Cortex of kidney (tissue), 1 donor: ENCODE measurements around the gene SERGEF.

Source experiments
- DNase-seq: peaks from one replicate; lab custom pipeline; 2025; lab: John Stamatoyannopoulos, UW

The SERGEF gene

DNA sequence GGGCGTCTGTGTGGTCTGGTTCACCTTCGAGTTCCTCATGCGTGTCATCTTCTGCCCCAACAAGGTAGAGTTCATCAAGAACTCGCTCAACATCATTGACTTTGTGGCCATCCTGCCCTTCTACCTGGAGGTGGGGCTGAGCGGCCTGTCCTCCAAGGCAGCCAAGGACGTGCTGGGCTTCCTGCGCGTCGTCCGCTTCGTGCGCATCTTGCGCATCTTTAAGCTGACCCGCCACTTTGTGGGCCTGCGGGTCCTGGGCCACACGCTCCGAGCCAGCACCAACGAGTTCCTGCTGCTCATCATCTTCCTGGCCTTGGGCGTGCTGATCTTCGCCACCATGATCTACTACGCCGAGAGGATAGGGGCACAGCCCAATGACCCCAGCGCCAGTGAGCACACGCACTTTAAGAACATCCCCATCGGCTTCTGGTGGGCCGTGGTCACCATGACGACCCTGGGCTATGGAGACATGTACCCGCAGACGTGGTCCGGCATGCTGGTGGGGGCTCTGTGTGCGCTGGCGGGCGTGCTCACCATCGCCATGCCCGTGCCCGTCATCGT lies 240.9 kb downstream of the SERGEF start:
- DNase-seq: no peak

DNA sequence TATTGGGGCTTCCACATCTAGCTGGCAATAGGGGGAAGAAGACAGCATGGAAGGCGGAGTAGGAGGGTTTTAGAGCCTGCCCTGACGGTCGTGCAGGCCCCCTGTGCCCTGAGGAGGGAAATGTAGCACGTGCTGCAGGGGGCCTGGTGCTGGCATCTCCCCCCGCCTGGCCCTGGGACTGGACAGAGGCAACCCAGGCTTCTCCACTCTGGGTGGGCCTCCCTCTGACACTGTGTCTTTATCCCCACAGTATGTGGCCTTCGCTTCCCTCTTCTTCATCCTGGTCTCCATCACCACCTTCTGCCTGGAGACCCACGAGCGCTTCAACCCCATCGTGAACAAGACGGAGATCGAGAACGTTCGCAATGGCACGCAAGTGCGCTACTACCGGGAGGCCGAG lies 241.4 kb downstream of the SERGEF start:
- no peak for DNase-seq

DNA sequence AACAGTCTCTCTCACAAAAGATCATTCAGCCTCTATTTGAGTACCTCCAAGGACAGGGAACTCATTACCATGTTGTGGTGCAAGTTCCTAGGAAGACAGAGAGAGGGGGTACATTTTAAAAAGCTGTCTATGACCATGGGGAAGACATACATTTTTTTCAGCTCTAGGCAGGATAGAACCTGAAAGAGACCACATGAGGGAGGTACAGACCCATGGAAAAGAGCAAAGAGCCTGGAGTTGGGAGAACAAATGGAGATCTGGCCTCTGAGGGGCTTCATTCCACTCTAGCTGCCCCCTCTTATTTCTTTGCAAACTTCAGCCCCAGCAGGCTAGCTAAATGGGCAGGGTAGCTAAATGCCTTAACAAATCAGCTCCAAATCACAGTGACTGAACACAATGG lies 241.9 kb downstream of the SERGEF start:
- DNase-seq: no peak

DNA sequence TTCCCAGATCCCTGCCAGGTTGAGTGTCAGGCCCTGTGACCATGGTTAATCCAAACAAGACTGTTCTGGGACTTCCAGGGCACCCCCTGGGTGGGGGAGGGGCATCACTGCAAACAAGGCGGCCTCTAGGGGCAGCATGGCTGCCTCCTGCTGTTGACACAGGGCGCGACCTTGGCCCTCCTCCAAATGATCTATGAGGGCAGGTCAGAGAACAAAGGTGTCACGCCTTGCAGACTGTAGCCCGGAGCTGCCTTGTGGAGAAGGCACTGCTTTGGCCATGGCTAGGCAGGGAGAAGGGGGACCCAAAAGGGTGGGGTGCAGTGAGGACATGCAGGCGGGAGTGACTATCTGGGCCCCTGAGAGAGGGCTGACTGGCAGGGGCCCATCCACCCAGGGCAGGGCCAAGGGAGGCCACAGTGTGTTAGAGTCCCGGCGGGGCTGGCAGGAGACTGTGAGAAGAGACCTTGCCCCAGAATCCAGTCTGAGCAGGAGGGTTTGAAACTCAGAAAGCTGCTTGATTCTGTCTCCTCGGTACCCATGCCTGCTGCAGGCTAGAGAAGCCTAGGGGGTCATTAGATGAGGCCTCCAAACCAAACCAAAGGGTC lies 242.7 kb downstream of the SERGEF start:
- DNase-seq: no peak

DNA sequence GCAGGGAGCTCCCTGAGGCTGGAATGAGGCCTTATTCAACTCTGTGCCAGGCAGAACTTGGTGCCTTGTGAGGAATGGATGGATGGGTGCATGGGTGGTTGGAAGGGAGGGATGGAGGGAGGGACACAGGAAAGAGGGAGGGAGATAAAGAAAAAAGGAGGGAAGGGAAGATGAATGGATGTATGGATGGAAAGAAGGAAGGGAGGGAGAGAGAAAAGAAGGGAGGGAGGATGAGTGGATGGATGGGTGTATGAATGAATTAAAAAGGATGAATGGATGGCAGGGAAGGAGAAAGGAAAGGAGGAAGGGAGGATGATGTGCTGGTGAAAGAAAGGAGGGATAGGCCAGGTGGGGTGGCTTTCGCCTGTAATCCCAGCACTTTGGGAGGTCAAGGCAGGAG lies 243.6 kb downstream of the SERGEF start:
- no peak for DNase-seq

DNA sequence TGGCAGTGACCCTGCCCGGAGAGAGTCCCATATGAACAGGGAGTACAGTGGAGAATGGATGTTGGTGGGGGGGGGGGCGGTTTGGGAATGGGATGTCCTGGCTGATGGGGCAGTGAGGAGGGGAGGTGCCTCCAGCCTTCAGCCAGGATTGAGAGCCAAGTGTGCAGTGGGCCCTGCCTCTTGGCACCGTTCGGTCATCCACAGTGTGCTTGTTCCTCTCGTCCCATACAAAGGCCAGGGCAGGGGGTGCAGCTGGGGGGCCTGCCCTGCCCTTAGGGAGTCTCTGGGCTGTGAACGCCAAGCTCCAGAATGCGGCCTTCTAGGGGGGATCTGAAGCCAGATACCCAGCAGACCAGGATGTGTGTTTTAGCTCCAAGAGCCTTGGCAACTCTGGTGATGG lies 244.3 kb downstream of the SERGEF start:
- DNase-seq: no peak

DNA sequence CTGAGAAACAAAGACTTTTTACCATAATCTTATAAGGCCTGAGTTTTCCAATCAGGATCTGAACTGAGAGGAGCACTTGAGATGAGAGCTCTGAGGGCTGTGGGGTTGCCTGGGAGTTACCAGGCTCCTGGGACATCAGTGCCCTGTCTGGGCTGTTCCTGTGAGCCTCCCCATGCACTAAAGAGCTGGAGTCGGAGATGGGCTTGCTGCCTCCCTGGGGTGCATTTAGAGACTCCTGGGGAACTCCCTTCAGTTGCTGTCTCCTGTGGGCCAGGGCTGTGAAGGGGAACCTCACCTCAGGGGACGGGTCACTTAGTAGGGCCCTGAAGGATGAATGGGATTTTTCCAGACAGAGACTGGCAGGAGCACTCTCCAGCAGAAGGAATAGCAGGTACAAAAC lies 244.9 kb downstream of the SERGEF start:
- no peak for DNase-seq

DNA sequence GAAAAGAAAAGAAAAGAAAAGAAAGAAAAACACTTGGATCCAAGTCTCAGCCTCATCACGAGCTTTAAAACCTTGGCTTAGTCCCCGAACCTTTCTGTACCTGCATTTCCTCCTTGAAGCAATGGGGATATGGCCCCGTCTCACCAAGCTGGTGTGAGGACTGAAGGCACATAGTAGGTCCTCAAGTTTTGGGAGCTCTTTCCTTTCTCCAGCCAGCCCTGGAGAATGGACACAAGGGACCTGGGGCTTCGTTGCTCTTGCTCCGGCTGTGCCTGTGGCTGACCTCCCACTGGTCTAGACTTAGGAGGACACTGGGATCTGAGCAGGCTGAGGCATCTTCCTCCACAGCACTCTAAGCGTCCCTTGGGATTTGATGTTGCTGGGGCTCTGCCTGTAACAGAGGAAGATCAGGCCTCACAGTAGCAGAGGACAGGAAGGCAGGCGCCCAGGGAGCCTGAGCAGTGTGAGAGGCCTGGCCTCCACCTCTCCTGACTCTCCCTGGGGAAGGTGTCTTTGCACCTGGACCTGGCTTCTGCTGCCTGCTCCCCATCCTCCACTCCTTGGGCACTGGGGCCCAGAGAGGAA lies 245.5 kb downstream of the SERGEF start:
- DNase-seq: no peak

DNA sequence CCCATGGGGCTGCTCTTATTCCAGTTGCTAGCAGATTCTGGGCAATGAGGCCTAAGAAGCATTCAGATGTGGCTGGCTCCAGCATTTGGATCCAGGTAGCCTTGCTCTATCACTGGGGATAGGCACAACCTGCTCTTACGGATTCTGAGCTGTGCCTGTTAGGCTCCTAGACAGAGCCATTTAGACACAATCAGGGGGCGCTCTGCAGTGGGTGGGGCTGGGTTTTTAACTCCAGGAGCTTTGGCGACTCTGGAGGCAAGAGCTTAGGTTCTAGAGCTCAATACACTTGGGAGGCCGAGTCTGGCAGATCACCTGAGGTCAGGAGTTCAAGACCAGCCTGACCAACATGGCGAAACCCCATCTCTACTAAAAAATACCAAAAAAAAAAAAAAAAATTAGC lies 246.3 kb downstream of the SERGEF start:
- no peak for DNase-seq

DNA sequence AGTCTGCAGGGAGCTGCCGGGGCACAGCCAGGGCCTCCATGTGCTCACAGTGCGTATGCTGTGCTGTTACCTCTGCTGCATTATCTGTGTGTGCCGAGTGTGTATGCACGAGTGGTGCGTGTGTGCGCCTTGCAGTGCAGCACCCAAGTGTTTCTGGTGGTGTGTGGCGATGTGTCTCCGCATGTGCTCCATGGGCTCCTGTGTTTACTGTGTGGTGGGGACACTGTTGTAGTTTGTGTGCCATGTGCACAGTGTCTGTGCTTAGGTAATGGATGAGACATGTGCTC lies 246.8 kb downstream of the SERGEF start:
- no peak for DNase-seq

DNA sequence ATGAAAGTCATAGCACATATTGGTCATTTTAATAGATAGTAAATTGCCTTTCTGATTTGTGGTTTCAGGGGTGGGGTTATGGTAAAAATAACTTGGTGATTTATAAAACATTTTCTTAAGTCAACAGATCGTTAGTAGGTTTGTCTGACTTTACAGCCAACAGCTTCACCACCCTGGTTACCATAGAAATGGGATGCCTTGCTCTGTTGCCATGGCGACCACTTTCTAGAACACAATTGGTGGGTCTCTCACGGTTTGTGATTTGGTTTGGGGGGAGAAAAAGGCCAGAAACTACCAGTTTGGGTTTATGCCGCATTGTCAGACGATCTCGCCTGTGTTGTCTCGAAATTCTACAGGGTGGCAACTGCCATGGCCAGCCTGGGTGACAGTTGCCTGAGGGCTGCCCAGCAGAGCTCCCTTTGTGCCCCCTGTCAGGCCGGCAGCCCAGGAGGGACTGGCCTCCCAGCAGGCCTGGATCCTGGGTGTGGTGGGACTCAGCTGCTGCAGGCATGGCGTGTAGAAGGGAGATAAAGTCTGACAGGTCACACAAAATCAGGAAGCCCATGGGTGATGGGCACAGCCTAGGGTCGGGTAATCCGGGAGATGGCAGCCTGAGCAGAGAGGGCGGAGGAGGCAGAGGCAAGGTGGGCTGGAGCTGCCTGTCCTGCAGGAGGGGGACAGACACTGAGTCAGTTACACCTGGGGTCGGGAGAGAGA lies 247.3 kb downstream of the SERGEF start:
- DNase-seq: no peak

DNA sequence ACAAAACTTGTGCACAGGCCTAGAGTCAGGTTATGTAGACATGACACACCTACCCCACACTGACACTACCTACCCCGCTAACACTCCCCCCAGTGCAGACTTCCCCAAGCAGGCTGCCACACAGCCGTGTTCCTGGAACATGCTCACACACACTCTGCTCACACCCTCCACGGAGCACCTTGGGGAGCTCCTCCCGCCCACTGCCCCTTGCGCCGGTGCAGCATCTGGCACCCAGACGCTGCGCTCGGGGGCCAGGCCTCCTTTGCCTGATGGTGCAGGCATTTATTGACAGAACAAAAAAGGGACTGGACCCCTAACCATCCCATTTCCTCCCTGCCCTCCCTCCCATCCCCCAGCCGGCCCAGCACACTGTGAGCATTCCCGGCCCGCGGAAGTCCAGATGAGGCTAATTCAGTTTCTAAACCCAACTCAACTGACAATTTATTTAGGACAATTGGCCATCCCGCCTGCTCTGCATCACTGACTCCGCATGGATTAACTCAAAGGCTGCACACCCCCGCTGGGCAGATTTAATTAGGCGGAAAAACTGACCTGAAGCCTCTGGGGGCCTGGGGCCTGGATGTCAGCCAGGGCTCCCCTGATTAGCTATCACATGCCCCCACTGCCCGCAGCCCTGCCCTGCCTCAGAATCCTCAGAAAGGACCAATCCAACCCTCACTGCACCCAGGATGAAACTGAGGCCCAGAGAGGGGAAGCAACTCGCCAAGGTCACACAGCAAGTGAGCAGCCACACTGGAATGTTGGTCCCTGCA lies 248.2 kb downstream of the SERGEF start:
- DNase-seq: no peak

DNA sequence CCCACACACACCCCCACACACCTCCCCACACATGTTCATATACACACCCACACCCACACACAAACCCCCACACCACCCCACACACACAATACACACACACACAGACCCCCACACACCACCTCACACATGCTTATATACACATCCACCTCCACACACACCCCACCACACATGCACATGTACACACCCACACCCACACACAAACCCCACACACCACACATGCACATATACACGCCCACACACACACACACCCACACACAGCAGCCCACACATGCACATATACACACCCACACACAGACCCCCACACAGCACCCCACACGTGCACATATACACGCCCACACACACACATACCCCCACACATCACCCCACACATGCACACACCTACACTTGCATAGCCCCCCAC lies 249.1 kb downstream of the SERGEF start:
- DNase-seq: no peak

DNA sequence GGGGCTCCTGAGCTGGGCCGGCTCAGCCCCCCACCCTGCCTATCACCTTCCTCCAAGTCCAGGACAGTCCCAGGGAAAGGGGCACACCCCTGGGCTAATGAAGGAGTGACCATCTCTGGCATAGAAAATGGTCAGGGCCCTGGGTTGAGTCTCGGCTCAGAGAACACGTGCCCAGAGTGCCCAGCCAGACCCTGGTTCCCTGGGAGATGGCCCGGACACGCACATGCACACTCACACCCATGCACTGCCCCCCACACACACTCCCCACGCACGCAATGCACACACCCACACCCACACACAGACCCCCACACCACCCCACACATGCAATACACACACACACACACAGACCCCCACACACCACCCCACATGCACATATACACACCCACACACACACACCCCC lies 249.6 kb downstream of the SERGEF start:
- no peak for DNase-seq

DNA sequence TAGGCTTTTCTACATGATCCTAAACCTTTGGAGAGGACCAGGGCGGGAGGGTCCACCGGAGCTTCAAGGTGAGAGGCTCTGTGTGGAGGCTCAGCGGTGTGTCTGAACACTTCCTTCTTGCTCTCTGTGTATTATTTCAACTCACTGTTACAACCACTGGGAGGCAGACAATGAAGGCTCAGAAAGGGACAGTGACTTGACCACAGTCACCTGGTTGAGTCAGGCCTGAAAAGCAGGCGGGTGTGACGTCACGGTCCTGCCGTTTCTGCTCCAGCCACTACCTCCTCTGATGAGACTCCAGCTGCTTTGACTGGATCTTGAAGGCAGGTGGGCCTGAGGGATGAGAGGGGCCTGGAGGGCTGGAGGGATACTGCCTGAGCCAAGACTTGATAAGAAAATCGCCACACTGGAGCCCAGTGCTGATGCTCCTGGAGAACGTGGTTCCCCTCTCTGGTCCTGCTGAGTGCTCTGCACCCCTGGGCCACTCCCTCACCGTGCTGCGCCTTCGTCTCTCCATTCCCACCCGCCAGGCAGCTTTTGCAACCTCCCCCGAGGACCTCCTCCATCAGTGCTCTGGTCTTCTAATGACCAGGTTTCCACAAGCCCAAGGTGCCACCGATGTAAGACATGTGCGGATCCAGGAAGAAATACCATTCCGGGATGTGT lies 250.4 kb downstream of the SERGEF start:
- no peak for DNase-seq

DNA sequence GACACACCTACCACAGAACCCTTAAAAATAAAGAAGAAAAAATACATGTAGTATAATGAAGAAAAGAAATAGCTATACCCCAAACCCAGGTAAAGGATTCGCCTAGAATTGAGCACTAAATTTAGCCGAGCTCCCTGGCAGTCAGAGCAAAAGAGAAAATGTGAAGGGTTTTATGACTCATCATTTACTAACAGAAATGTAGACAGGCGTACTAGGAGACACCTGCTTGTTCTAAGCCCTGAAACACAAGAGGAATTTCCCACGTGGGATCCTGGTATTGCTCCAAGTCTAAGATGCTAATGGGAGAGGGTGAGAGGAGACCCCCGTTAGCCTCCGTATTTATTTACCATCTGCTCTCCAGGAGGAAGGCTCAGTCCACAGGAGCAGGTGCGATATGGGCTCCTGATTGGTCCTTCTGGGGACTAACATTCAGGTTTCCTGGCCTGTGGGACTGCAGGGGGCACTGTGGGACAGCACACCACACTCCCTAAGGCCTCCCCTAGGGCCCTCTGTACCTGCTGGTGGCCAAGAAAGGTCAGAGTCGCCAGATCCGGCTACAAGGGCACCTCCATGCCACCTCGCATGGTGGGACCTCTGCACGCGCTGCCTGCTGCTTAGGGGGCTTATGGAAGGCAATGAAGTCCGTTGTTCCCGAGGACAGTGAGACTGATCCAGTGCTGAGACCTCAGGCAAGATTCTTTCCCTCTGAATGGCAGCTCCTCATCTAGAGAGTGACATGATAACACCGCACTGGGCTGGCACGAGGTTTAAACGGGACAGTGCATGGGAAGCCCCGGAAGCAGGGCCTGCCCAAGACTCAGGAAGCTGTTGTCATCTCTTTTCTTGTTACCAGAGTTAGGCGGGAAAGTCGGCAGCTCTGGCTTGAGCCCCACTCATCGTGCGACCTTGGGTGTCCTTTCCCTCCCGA lies 252.5 kb downstream of the SERGEF start:
- DNase-seq: no peak

DNA sequence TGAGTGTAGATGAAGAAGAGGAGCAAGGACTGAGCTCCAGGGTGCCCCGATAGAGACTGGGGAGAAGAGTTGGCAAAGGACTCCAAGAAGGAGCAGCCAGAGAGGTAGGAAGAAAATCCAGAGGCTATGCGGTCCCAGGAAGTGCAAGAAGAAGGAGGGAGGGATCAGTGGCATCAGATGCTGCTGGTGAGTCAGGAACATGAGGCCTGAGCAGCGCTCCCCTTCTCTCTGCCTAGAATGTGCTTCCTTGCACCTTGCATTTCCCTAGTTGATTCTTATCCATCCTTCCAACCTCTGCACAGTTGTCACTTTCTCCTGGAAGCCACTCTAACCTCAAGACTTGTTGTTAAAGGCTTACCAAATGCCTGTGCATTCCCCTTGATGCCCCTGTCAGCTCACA lies 257.0 kb downstream of the SERGEF start:
- DNase-seq: no peak

DNA sequence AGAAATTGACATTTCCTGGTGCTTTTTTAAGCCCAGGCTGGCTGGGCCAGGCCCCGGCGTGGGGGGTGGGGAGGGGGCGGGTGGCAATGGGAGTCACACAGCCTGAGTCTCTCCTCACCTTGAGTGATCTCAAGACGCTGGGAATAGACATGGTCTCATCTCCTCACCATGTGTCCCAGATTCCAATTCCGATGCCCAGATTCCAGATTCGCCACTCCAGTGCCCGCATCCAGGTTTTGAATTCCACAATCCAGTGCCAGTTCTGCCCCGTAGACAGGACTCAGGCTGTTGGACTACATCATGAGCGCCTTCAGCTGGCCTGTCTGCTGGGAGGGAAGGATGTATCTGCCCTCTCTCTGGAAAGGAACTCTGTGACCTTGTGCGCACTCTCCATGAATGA lies 259.2 kb downstream of the SERGEF start:
- no peak for DNase-seq

DNA sequence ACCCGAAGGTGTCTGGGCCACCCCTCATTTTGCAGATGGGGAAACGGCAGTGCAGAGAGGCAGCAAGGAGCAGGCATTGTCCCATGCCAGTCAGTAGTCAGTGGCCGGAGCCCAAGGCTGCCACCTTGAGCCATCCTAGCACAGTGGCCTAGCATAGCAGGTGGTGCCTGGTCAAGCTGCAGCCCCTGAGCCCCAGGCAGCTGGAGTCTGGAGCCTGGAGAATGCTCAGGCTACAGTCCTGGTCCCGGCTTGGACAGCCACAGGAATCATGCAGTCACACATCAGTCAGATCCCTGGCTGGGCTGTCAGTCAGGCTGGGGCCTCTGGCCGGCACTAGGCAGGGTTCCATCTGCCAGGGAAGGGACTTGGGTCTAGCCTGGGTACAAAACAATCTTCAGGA lies 259.7 kb downstream of the SERGEF start:
- DNase-seq: no peak

DNA sequence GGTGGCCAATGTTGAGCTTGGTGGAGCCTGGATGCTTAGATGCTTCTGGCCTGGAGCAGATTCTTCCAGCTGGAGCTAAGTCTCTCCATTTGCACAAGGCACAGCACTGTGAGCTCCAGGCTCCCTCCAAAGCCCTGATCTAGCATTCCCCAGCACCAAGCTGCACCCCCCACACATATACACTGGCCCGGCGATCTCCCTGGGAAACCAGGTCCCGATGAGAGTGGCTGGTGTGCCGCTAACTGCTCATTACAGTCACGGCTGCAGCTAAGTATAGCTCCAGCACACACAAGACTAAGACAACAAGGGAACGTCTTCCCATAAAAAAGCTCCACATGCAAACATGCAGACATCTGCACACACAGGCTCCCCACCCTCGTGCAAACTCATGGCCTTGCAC lies 260.7 kb downstream of the SERGEF start:
- DNase-seq: no peak

DNA sequence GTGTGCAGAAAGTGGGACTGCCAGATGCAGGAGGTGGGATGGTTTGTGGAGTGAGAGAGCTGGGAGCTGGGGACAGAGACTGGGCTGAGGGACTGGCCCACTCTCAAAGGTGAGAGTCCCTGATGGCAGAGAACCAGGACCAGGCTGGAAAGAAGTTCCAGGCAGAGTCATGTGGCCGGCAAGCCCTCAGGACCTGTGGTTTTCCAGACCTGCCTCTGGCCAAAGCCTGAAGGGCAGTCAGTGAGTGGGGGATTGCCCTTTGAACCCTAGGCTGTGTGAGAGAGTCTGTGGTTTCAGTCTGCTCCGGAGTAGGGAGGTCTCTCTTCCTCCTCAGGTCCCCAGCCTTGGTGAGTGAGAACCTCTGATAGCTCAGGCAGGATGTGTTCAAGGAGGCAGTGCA lies 261.3 kb downstream of the SERGEF start:
- no peak for DNase-seq
